GM18499 (cell line): Measurements from ENCODE around the gene TMEM229A.
"Not testable (repeated sequence)": the region's sequence is repeated elsewhere in the genome, so short reads cannot be mapped to it uniquely, and the experiment has no call there.

Experiments
- ATAC-seq: cut with Tn5 transposase; IDR thresholded peaks from one replicate; pipeline ENCODE4 v1.9.1; 2021; ENCODE audit warnings: moderate number of reproducible peaks; ENCODE audit not compliant: insufficient read depth, unreplicated experiment

TMEM229A gene

GRCh38 chr7:124033807-124034753, 1.2 kb upstream of the TMEM229A start:
- ATAC-seq: no peak

- ATAC-seq: no peak
These were observed 384 bp upstream of the TMEM229A start for GRCh38 chr7:124033095-124033806.

GRCh38 chr7:124031919-124032318, 948 bp downstream of the TMEM229A start:
- no peak for ATAC-seq

- no peak for ATAC-seq
These were observed 1.5 kb downstream of the TMEM229A start for GRCh38 chr7:124031406-124031805.

GRCh38 chr7:124030964-124031363, 1.9 kb downstream of the TMEM229A start:
- ATAC-seq: no peak

GRCh38 chr7:124029396-124030188, 3.3 kb downstream of the TMEM229A start:
- ATAC-seq: no peak

GRCh38 chr7:124027236-124027635, 5.6 kb downstream of the TMEM229A start:
- no peak for ATAC-seq

- not testable (repeated sequence) for ATAC-seq
These were observed 8.5 kb downstream of the TMEM229A start for GRCh38 chr7:124024329-124024728.

GRCh38 chr7:124022551-124022950, 10.3 kb downstream of the TMEM229A start:
- ATAC-seq: no peak

GRCh38 chr7:124020060-124020459, 12.8 kb downstream of the TMEM229A start:
- no peak for ATAC-seq

GRCh38 chr7:124013306-124013705, 19.6 kb downstream of the TMEM229A start:
- no peak for ATAC-seq

GRCh38 chr7:124012864-124013263, 20.0 kb downstream of the TMEM229A start:
- ATAC-seq: no peak

- ATAC-seq: no peak
These were observed 23.5 kb downstream of the TMEM229A start for GRCh38 chr7:124009321-124009720.

GRCh38 chr7:124008296-124008695, 24.6 kb downstream of the TMEM229A start:
- not testable (repeated sequence) for ATAC-seq

- ATAC-seq: no peak
These were observed 33.2 kb downstream of the TMEM229A start for GRCh38 chr7:123999703-124000102.

GRCh38 chr7:123998921-123999320, 33.9 kb downstream of the TMEM229A start:
- no peak for ATAC-seq

- no peak for ATAC-seq
These were observed 36.6 kb downstream of the TMEM229A start for GRCh38 chr7:123996327-123996625.

- ATAC-seq: no peak
These were observed 37.1 kb downstream of the TMEM229A start for GRCh38 chr7:123995617-123996326.

- no peak for ATAC-seq
These were observed 38.4 kb downstream of the TMEM229A start for GRCh38 chr7:123994449-123994848.

- no peak for ATAC-seq
These were observed 38.9 kb downstream of the TMEM229A start for GRCh38 chr7:123993996-123994395.
